ENCODE measurements around the gene SLC25A33. TPM values are rescaled to one million over a fixed set of nuclear protein-coding genes. Genes with fewer than 3 reads are reported as not detected.
A peak's percentile ranks its signal among the peaks of the same experiment; 100 is the strongest.

SLC25A33 gene
- polyA plus RNA-seq, 2 of the 4 experiments (the other 2 are of a cell fraction), result 3.1 to 4.9 TPM

- Histone ChIP-seq H3K4me3 (no peak overlapping the region), H3K4me2 (peak overlapping the region; percentile 83), H3K27ac (no peak overlapping the region), H3K4me1 (0 out of 3 replicates have a peak, but pooled peaks cover under 1% of the 10 kb centered on the region), H3K9me3 (no peaks in the 10 kb centered on the region)
- CTCF ChIA-PET, result interaction anchor here (0.6 to 3.4 kb wide), 29 partner anchors 8 to 419 kb away, joined by 3 to 22 read pairs (median 4); partner anchors contain the start of gene H6PD
- TF ChIP-seq NFE2L2 (conservative IDR thresholded peaks at IDR 0.05; ENCODE audit: low read length) (no peak), PBX3 (IDR thresholded peaks at IDR 0.05) (no peak), HOXB13 (CRISPR knock-in tag; IDR thresholded peaks at IDR 0.05; ENCODE audit: low read depth) (no peak), ZSCAN20 (CRISPR knock-in tag; IDR thresholded peaks at IDR 0.05) (no peak), POLR2AphosphoS2 (conservative IDR thresholded peaks at IDR 0.05; ENCODE audit: low read length) (no peak), FOSB (CRISPR knock-in tag; IDR thresholded peaks at IDR 0.05) (no peak), PHF8 (IDR thresholded peaks at IDR 0.05; ENCODE audit: borderline replicate concordance, low read depth) (no peak), SREBF2 (IDR thresholded peaks at IDR 0.05) (no peak), ESRRA (IDR thresholded peaks at IDR 0.05; ENCODE audit: borderline replicate concordance, low read length) (no peak), EP300 (IDR thresholded peaks at IDR 0.05) (no peak), FOSL2 (IDR thresholded peaks at IDR 0.05) (no peak), FOSL2 (CRISPR knock-in tag; IDR thresholded peaks at IDR 0.05) (no peak), ZC3H11A (IDR thresholded peaks at IDR 0.05) (no peak), E2F6 (IDR thresholded peaks at IDR 0.05; ENCODE audit: borderline replicate concordance, low read depth) (no peak), POLR2A (IDR thresholded peaks at IDR 0.05; ENCODE audit: low read length) (no peak), ATOH8 (CRISPR knock-in tag; IDR thresholded peaks at IDR 0.05; ENCODE audit: low read depth) (no peak), RNF2 (IDR thresholded peaks at IDR 0.05; ENCODE audit: borderline replicate concordance, low read depth) (no peak), RARB (CRISPR knock-in tag; IDR thresholded peaks at IDR 0.05) (no peak)
- ATAC-seq, result no peak
- no peak for FAIRE-seq
- WGBS (ENCODE audit: missing lambda C conversion rate), result 89% methylated on average over 8 of the region's 8 CpGs
- POLR2A ChIA-PET, result no interaction called here
- no peak for DNase-seq (ENCODE audit: low read depth in 1 of 2, low spot score in 1 of 2)
Observed at GRCh38 chr1:9495854-9496374, 43.4 kb upstream of the SLC25A33 start.

- 63% methylated on average over 13 of the region's 17 CpGs for WGBS (ENCODE audit: missing lambda C conversion rate)
- FAIRE-seq, result no peak
- H3K4me1 ChIP-seq, result no peaks in the 10 kb centered on the region
- CTCF ChIA-PET, result interaction anchor here (2.1 kb wide), 1 partner anchor 10 kb away, joined by 6 read pairs; no protein-coding TSS in a partner anchor
- H3K4me2 ChIP-seq, result no peak overlapping the region
- POLR2A ChIA-PET, result no interaction called here
- H3K4me3 ChIP-seq, result no peak overlapping the region
- TF ChIP-seq EP300 (IDR thresholded peaks at IDR 0.05), result no peak
- no peak for TF ChIP-seq EHF (CRISPR knock-in tag; IDR thresholded peaks at IDR 0.05)
- TF ChIP-seq JUN (IDR thresholded peaks at IDR 0.05), result no peak
- no peak for TF ChIP-seq REST (IDR thresholded peaks at IDR 0.05)
- TF ChIP-seq RNF2 (IDR thresholded peaks at IDR 0.05; ENCODE audit: borderline replicate concordance, low read depth), result no peak
- TF ChIP-seq HDAC2 (IDR thresholded peaks at IDR 0.05), result no peak
- TF ChIP-seq FOSB (CRISPR knock-in tag; IDR thresholded peaks at IDR 0.05), result no peak
- TF ChIP-seq GATA3 (IDR thresholded peaks at IDR 0.05; ENCODE audit: borderline replicate concordance), result no peak
- TF ChIP-seq TP53 (CRISPR knock-in tag; IDR thresholded peaks at IDR 0.05), result no peak
- no peak for TF ChIP-seq CBX8 (IDR thresholded peaks at IDR 0.05)
- no peak for TF ChIP-seq NR3C1 (IDR thresholded peaks at IDR 0.05)
- no peak for TF ChIP-seq ATOH8 (CRISPR knock-in tag; IDR thresholded peaks at IDR 0.05; ENCODE audit: low read depth)
- no peak for TF ChIP-seq TFCP2L1 (CRISPR knock-in tag; IDR thresholded peaks at IDR 0.05)
- no peak for TF ChIP-seq SMC3 (IDR thresholded peaks at IDR 0.05)
- no peak for ATAC-seq
- H3K9me3 ChIP-seq, result no peaks in the 10 kb centered on the region
- DNase-seq (ENCODE audit: low read depth in 1 of 2, low spot score in 1 of 2), result no peak
- H3K27ac ChIP-seq, result no peak overlapping the region
Observed at GRCh38 chr1:9500756-9501754, 38.2 kb upstream of the SLC25A33 start.

Measured in A549 (cell line).